Activated B cell treated with CpG ODN at 0.5 μM for 24 hours (primary cell): ENCODE results near the gene CD22. TPM values are rescaled to one million over a fixed set of nuclear protein-coding genes. Genes with fewer than 3 reads are reported as not detected.

ENCODE experiments used
- ATAC-seq: fragments of 200-7000 bp; cut with Tn5 transposase; one replicate; pipeline ENCODE4 v1.10.0; 2021; ENCODE audit warnings: low read depth, mild to moderate bottlenecking, moderate library complexity
- CTCF ChIA-PET: fragments of 350-600 bp; sonication (Branson Sonifier 250); formaldehyde crosslinking; loops from one replicate; lab custom pipeline; 2021; ENCODE audit warnings: antibody characterized with exemption; lab: Charles Lee
- POLR2A ChIA-PET: fragments of 350-600 bp; sonication (Branson Sonifier 250); formaldehyde crosslinking; loops from one replicate; lab custom pipeline; 2021; ENCODE audit warnings: antibody characterized with exemption; lab: Charles Lee
- DNase-seq: peaks from one replicate; pipeline ENCODE4 v3.0.0; 2022
- H3K27ac Mint-ChIP-seq: one replicate; pipeline ENCODE4 v1.8.0; 2020; ENCODE audit warnings: mixed read lengths
- H3K27me3 Mint-ChIP-seq: one replicate; pipeline ENCODE4 v1.8.0; 2021; ENCODE audit warnings: mixed read lengths
- H3K36me3 Mint-ChIP-seq: one replicate; pipeline ENCODE4 v1.8.0; 2021; ENCODE audit warnings: low read depth, mixed read lengths
- H3K4me1 Mint-ChIP-seq: one replicate; pipeline ENCODE4 v1.8.0; 2021; ENCODE audit warnings: mixed read lengths
- H3K4me3 Mint-ChIP-seq: one replicate; pipeline ENCODE4 v1.8.0; 2020; ENCODE audit warnings: mild to moderate bottlenecking, mixed read lengths
- H3K9me3 Mint-ChIP-seq: one replicate; pipeline ENCODE4 v1.8.0; 2020; ENCODE audit warnings: mixed read lengths
- CTCF ChIP-seq: fragments of 200-600 bp; IDR thresholded peaks from one replicate; pipeline ENCODE4 v1.8.0; 2022; ENCODE audit warnings: antibody characterized with exemption, mild to moderate bottlenecking
- intact Hi-C: fragments of 100-400 bp; cut with micrococcal nuclease; formaldehyde crosslinking; loops from one replicate; pipeline ENCODE4 v1.15.1; 2024
- total RNA-seq: library from RNA; stranded (reverse); gene quantifications from 2 replicates; pipeline ENCODE4 v1.2.3, GENCODE V29; 2022

The CD22 gene
- total RNA-seq, 1 donor from 2014 or later = 1,096 TPM

DNA sequence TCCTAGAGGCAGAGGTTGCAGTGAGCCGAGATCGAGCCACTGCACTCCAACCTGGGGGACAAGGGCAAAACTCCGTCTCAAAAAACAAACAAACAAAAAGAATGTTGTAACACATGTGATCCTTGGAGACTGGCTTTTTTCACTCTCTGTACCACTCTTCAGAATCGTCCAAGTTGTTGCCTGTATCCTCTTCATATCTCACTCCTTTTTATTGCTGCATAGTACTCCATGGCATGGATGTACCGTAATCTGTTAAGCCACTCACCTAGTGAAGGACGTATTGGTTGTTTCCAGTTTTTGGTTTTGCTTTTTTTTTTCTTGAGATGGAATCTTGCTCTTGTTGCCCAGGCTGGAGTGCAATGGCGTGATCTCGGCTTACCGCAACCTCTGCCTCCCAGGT is 7.0 kb upstream of the CD22 start:
- H3K4me3 Mint-ChIP-seq = no peak overlapping the region
- no peaks in the 10 kb centered on the region for H3K36me3 Mint-ChIP-seq
- no peak for DNase-seq
- no peak for ATAC-seq
- H3K27ac Mint-ChIP-seq = peak overlapping the region; percentile 82
- no peak for TF ChIP-seq CTCF
- intact Hi-C loops = loop anchor here (2.0 to 10.0 kb wide), 2 partner anchors 15 to 393 kb away; partner anchors contain the start of gene KMT2B
- no peaks in the 10 kb centered on the region for H3K27me3 Mint-ChIP-seq
- ChIA-PET POLR2A (interaction anchor here (0.7 to 11.0 kb wide), 5 partner anchors 10 to 291 kb away, joined by 3 to 304 read pairs (median 10); partner anchors contain the start of genes CD22, FFAR1 and HAUS5), CTCF (no interaction called here)
- peaks cover 90% of the 10 kb centered on the region for H3K4me1 Mint-ChIP-seq
- peaks cover 2% of the 10 kb centered on the region for H3K9me3 Mint-ChIP-seq

- intact Hi-C loops = loop anchor here (2.0 to 10.0 kb wide), 3 partner anchors 47 to 387 kb away; partner anchors contain the start of genes FXYD7 and KMT2B
- H3K36me3 Mint-ChIP-seq = peaks cover 32% of the 10 kb centered on the region
- H3K27me3 Mint-ChIP-seq = no peaks in the 10 kb centered on the region
- POLR2A ChIA-PET = interaction anchor here (0.6 to 17.7 kb wide), 9 partner anchors 8 to 135 kb away, joined by 3 to 645 read pairs (median 5); partner anchors contain the start of genes FFAR1, HAMP and USF2
- peaks cover 80% of the 10 kb centered on the region for H3K4me1 Mint-ChIP-seq
- no peak for DNase-seq
- no peaks in the 10 kb centered on the region for H3K9me3 Mint-ChIP-seq
- TF ChIP-seq CTCF = no peak
- CTCF ChIA-PET = interaction anchor here (2.3 kb wide), 1 partner anchor 20 kb away, joined by 6 read pairs; the partner anchor contains the start of gene FFAR1
- no peak overlapping the region for H3K4me3 Mint-ChIP-seq
- no peak for ATAC-seq
- peak overlapping the region; percentile 94 for H3K27ac Mint-ChIP-seq
Measured at GRCh38 chr19:35327642-35328041, 1.3 kb upstream of the CD22 start.

DNA sequence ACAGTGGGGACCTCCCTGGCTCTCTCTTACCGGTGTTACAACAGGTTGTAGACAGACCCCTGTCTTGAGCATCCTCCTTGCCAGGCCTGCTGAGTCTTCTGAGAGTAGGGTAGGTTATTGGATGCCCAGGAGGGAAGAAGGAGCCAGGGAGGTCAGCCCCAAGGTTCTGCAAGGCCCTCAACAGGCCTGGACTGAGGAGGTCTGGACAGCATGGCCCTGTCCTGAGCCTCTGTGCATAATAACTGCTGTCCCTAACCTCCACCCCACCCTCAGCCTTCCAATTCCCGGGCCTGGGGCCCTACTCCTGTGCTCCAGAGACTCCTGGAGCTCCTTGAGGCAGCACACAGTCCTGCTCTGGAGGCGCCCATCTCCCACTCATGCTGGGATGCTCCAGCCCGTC is 336 bp downstream of the CD22 start:
- Mint-ChIP-seq H3K4me1 (peaks cover 85% of the 10 kb centered on the region), H3K4me3 (peak overlapping the region; percentile 90), H3K27me3 (no peaks in the 10 kb centered on the region), H3K36me3 (peaks cover 49% of the 10 kb centered on the region), H3K9me3 (no peaks in the 10 kb centered on the region), H3K27ac (peak overlapping the region; percentile 94)
- ATAC-seq = peak; percentile 9
- no peak for TF ChIP-seq CTCF
- DNase-seq = no peak
- ChIA-PET POLR2A (interaction anchor here (1.1 to 17.7 kb wide), 11 partner anchors 8 to 133 kb away, joined by 4 to 645 read pairs (median 7); partner anchors contain the start of genes FFAR1 and USF2), CTCF (interaction anchor here (1.4 to 2.3 kb wide), 2 partner anchors 18 to 139 kb away, joined by 3 to 6 read pairs; partner anchors contain the start of gene FFAR1)
- intact Hi-C loops = loop anchor here (2.0 to 10.0 kb wide), 3 partner anchors 49 to 385 kb away; partner anchors contain the start of genes FXYD7 and KMT2B

GRCh38 chr19:35330475-35330874 is 1.5 kb downstream of the CD22 start:
- H3K4me1 Mint-ChIP-seq = peaks cover 85% of the 10 kb centered on the region
- DNase-seq (peak; percentile 76), ATAC-seq (peak; percentile 81)
- peak overlapping the region; percentile 94 for H3K27ac Mint-ChIP-seq
- intact Hi-C loops = loop anchor here (1.0 to 10.0 kb wide), 5 partner anchors 10 to 574 kb away; partner anchors contain the start of genes FFAR1, HCST, NFKBID and TYROBP
- H3K4me3 Mint-ChIP-seq = peak overlapping the region; percentile 90
- H3K9me3 Mint-ChIP-seq = no peaks in the 10 kb centered on the region
- POLR2A ChIA-PET = interaction anchor here (0.5 to 17.7 kb wide), 21 partner anchors 9 to 318 kb away, joined by 3 to 645 read pairs (median 5); partner anchors contain the start of genes COX6B1, FFAR1, HAMP and USF2
- TF ChIP-seq CTCF = no peak
- peaks cover 61% of the 10 kb centered on the region for H3K36me3 Mint-ChIP-seq
- CTCF ChIA-PET = interaction anchor here (0.9 to 4.5 kb wide), 6 partner anchors 11 to 132 kb away, joined by 3 to 37 read pairs (median 5); partner anchors contain the start of gene FFAR1
- H3K27me3 Mint-ChIP-seq = no peaks in the 10 kb centered on the region
